GF-D8 (cell line): ENCODE measurements around the gene FRAT1.
A peak's percentile ranks its signal among the peaks of the same experiment; 100 is the strongest.

Experiments used
- DNase-seq: peaks from one replicate; lab custom pipeline; 2025; lab: John Stamatoyannopoulos, UW

Gene FRAT1

GRCh38 chr10:97307866-97308780, 10.9 kb upstream of the FRAT1 start:
- DNase-seq, result no peak

GRCh38 chr10:97311111-97311626, 7.9 kb upstream of the FRAT1 start:
- DNase-seq, result no peak

- no peak for DNase-seq
Observed at GRCh38 chr10:97312897-97313296, 6.2 kb upstream of the FRAT1 start.

GRCh38 chr10:97314671-97315070, 4.4 kb upstream of the FRAT1 start:
- DNase-seq, result no peak

- peak; percentile 59 for DNase-seq
Observed at GRCh38 chr10:97319671-97320479, 804 bp downstream of the FRAT1 start.

- peak; percentile 55 for DNase-seq
Observed at GRCh38 chr10:97320480-97321031, 1.5 kb downstream of the FRAT1 start.

GRCh38 chr10:97321032-97321803, 2.1 kb downstream of the FRAT1 start:
- peak; percentile 65 for DNase-seq

- no peak for DNase-seq
Observed at GRCh38 chr10:97321804-97322190, 2.7 kb downstream of the FRAT1 start.

- DNase-seq, result no peak
Observed at GRCh38 chr10:97323501-97323900, 4.4 kb downstream of the FRAT1 start.

- DNase-seq, result no peak
Observed at GRCh38 chr10:97325754-97326153, 6.7 kb downstream of the FRAT1 start.

GRCh38 chr10:97327348-97328294, 8.6 kb downstream of the FRAT1 start:
- DNase-seq, result no peak

GRCh38 chr10:97328646-97329453, 9.8 kb downstream of the FRAT1 start:
- DNase-seq, result no peak

GRCh38 chr10:97329766-97330165, 10.7 kb downstream of the FRAT1 start:
- DNase-seq, result no peak

- no peak for DNase-seq
Observed at GRCh38 chr10:97331153-97331703, 12.2 kb downstream of the FRAT1 start.

- no peak for DNase-seq
Observed at GRCh38 chr10:97332591-97333350, 13.7 kb downstream of the FRAT1 start.

- no peak for DNase-seq
Observed at GRCh38 chr10:97333351-97333600, 14.2 kb downstream of the FRAT1 start.

GRCh38 chr10:97333601-97334369, 14.7 kb downstream of the FRAT1 start:
- peak; percentile 51 for DNase-seq
